K562 (cell line): ENCODE results near the gene TUBB6. TPM values are rescaled to one million over a fixed set of nuclear protein-coding genes. Genes with fewer than 3 reads are reported as not detected.
A peak's percentile ranks its signal among the peaks of the same experiment; 100 is the strongest.

Experiments
- CTBP1 ChIP-seq: fragments of 450-650 bp; IDR thresholded peaks from 2 replicates; pipeline ENCODE4 v1.6.1; 2016; ENCODE audit warnings: borderline replicate concordance
- CTCFL ChIP-seq: IDR thresholded peaks from 2 replicates; pipeline ENCODE4 v1.6.1; 2011; ENCODE audit warnings: borderline replicate concordance, low read depth, mild to moderate bottlenecking, moderate library complexity, low read length; ENCODE audit not compliant: insufficient read depth, poor library complexity, severe bottlenecking
- MLLT1 ChIP-seq, 2 experiments: fragments of 450-650 bp; IDR thresholded peaks; 2 replicates each; pipeline ENCODE4 v1.6.1; 2016
- PRDM10 ChIP-seq: fragments of 450-650 bp; IDR thresholded peaks from 2 replicates; pipeline ENCODE4 v1.6.1; 2018; ENCODE audit not compliant: partially characterized antibody
- TAF7 ChIP-seq: fragments of 450-650 bp; IDR thresholded peaks from 2 replicates; pipeline ENCODE4 v1.6.1; 2016; ENCODE audit warnings: missing genetic modification characterization, missing compliant biosample characterization
- polyA plus RNA-seq, 8 experiments: library from polyadenylated mRNA; depleted of rRNA in 4 of 8; stranded (reverse) in 5 of 8; unstranded in 3 of 8; fragments of >200 nt; fragmentation: Nextera tagmentation in 2 of 8; fragmentation: Illumina TruSeq in 1 of 8; extraction: Ambion mirVana in 2 of 8; extraction: Trizol in 1 of 8; gene quantifications; 2 replicates each; pipeline versions ENCODE4 v1.2.1 to v1.2.3, GENCODE V29; 2011 to 2014; ENCODE audit warnings: inconsistent platforms in 1 of 8, missing spikeins in 1 of 8
- total RNA-seq, 7 experiments: library from RNA; depleted of rRNA in 6 of 7; stranded (reverse); fragments of >200 nt in 6 of 7; fragmentation: Illumina TruSeq in 2 of 7; extraction: Trizol in 2 of 7; gene quantifications; 2 replicates each; pipeline versions ENCODE4 v1.2.1 to v1.2.3, GENCODE V29; 2011 to 2021; ENCODE audit warnings: low replicate concordance in 1 of 7

The TUBB6 gene
- total and polyA plus RNA-seq, 9 of the 15 experiments (the other 6 are each of a cell fraction or from before 2014, with no cell fraction given): 43.9 to 404 (median 81.1) TPM

- TF ChIP-seq PRDM10: no peak
- TF ChIP-seq CTBP1: peak; percentile 47; the same call in 1 of the 2 replicates
- TF ChIP-seq MLLT1 (IDR thresholded peaks at IDR 0.05): no peak
- no peak for TF ChIP-seq TAF7 (tag)
- TF ChIP-seq CTCFL: peak; percentile 97
Measured at GRCh38 chr18:12327510-12328178, 19.6 kb downstream of the TUBB6 start (continued).
